GM23338 (cell line): ENCODE results near the gene TFCP2. TPM values are rescaled to one million over a fixed set of nuclear protein-coding genes. Genes with fewer than 3 reads are reported as not detected.

Experiments
- ATAC-seq: fragments of 200-7000 bp; cut with Tn5 transposase; 3 replicates; pipeline ENCODE4 v1.9.1; 2020
- DNase-seq: peaks from one replicate; pipeline ENCODE4 v3.0.0-alpha.2; 2015; ENCODE audit warnings: low spot score
- H2AFZ ChIP-seq: fragments of 200-600 bp; sonication (generic); 2 replicates; pipeline ENCODE4 v1.8.0; 2016; ENCODE audit warnings: antibody characterized with exemption, mild to moderate bottlenecking, moderate library complexity
- H3F3A ChIP-seq: fragments of 200-600 bp; sonication (generic); replicated peaks from 2 replicates; pipeline ENCODE4 v1.8.0; 2017; ENCODE audit warnings: antibody characterized with exemption, mixed run types, low read depth
- H3K27ac ChIP-seq: fragments of 200-600 bp; sonication (generic); 2 replicates; pipeline ENCODE4 v1.6.1; 2016; ENCODE audit warnings: low read depth
- H3K27me3 ChIP-seq: fragments of 200-600 bp; sonication (generic); 2 replicates; pipeline ENCODE4 v1.8.0; 2016; ENCODE audit warnings: mild to moderate bottlenecking, mixed run types, moderate library complexity; ENCODE audit not compliant: insufficient read depth
- H3K36me3 ChIP-seq: fragments of 200-600 bp; sonication (generic); 2 replicates; pipeline ENCODE4 v1.8.0; 2016; ENCODE audit warnings: mild to moderate bottlenecking; ENCODE audit not compliant: insufficient read depth
- H3K4me1 ChIP-seq: fragments of 200-600 bp; sonication (generic); 2 replicates; pipeline ENCODE4 v1.8.0; 2016; ENCODE audit warnings: mild to moderate bottlenecking, moderate library complexity; ENCODE audit not compliant: insufficient read depth
- H3K4me2 ChIP-seq: fragments of 200-600 bp; sonication (generic); 2 replicates; pipeline ENCODE4 v1.7.1; 2017; ENCODE audit warnings: mixed run types
- H3K4me3 ChIP-seq: fragments of 200-600 bp; sonication (generic); 2 replicates; pipeline ENCODE4 v1.6.1; 2016; ENCODE audit warnings: mixed run types
- H3K79me2 ChIP-seq: fragments of 200-600 bp; sonication (generic); replicated peaks from 2 replicates; pipeline ENCODE4 v1.8.0; 2017; ENCODE audit warnings: mild to moderate bottlenecking; ENCODE audit not compliant: insufficient read depth
- H3K9me2 ChIP-seq: fragments of 200-600 bp; sonication (generic); 2 replicates; pipeline ENCODE4 v1.8.0; 2017; ENCODE audit not compliant: insufficient read depth
- H4K20me1 ChIP-seq: fragments of 200-600 bp; sonication (generic); replicated peaks from 2 replicates; pipeline ENCODE4 v1.8.0; 2017; ENCODE audit warnings: mild to moderate bottlenecking; ENCODE audit not compliant: insufficient read depth
- H3K27ac Mint-ChIP-seq: 2 replicates; pipeline ENCODE4 v1.8.0; 2020; ENCODE audit warnings: inconsistent platforms, mild to moderate bottlenecking, moderate library complexity, mixed read lengths
- H3K27me3 Mint-ChIP-seq: 3 replicates; pipeline ENCODE4 v1.8.0; 2022; ENCODE audit warnings: low read depth, mild to moderate bottlenecking, moderate library complexity, mixed read lengths, inconsistent platforms; ENCODE audit not compliant: insufficient read depth, poor library complexity
- H3K36me3 Mint-ChIP-seq: 3 replicates; pipeline ENCODE4 v1.8.0; 2021; ENCODE audit warnings: low read depth, mild to moderate bottlenecking, inconsistent platforms, moderate library complexity, mixed read lengths
- H3K4me1 Mint-ChIP-seq: 3 replicates; pipeline ENCODE4 v1.8.0; 2020; ENCODE audit warnings: mild to moderate bottlenecking, inconsistent platforms, mixed read lengths
- H3K4me3 Mint-ChIP-seq: 3 replicates; pipeline ENCODE4 v1.8.0; 2021; ENCODE audit warnings: moderate library complexity, mild to moderate bottlenecking, inconsistent platforms, mixed read lengths
- H3K9me3 Mint-ChIP-seq: 3 replicates; pipeline ENCODE4 v1.8.0; 2020; ENCODE audit warnings: moderate library complexity, mild to moderate bottlenecking, inconsistent platforms, mixed read lengths
- CREB1 ChIP-seq: fragments of 250-450 bp; sonication (Bioruptor Pico); IDR thresholded peaks from 2 replicates; pipeline ENCODE4 v1.5.0; 2020; ENCODE audit warnings: low read depth, mild to moderate bottlenecking, moderate library complexity
- CTCF ChIP-seq, 2 experiments: fragments of 200-600 bp in 1 of 2; sonication (generic) in 1 of 2; conservative IDR thresholded peaks; 2 replicates each; pipeline versions ENCODE4 v1.5.1 to v1.6.1; 2016 to 2017; ENCODE audit warnings: antibody characterized with exemption in 2 of 2, low read depth in 2 of 2, mild to moderate bottlenecking in 2 of 2, moderate library complexity in 1 of 2
- EZH2 ChIP-seq: fragments of 200-600 bp; sonication (generic); IDR thresholded peaks from one replicate; pipeline ENCODE4 v1.8.0; 2017; ENCODE audit warnings: antibody characterized with exemption, mild to moderate bottlenecking, low read depth; ENCODE audit not compliant: unreplicated experiment
- EZH2phosphoT487 ChIP-seq: fragments of 200-600 bp; sonication (generic); IDR thresholded peaks from one replicate; pipeline ENCODE4 v1.8.1; 2018; ENCODE audit warnings: antibody characterized with exemption; ENCODE audit not compliant: unreplicated experiment
- JUNB ChIP-seq: IDR thresholded peaks from one replicate; pipeline ENCODE4 v1.6.1; 2016; ENCODE audit warnings: antibody characterized with exemption; ENCODE audit not compliant: unreplicated experiment
- NANOG ChIP-seq: IDR thresholded peaks from 2 replicates; pipeline ENCODE4 v1.6.1; 2016; ENCODE audit warnings: antibody characterized with exemption, borderline replicate concordance
- POLR2AphosphoS5 ChIP-seq: IDR thresholded peaks from 2 replicates; pipeline ENCODE4 v1.6.1; 2016; ENCODE audit warnings: antibody characterized with exemption, low read depth
- REST ChIP-seq: IDR thresholded peaks from one replicate; pipeline ENCODE4 v1.6.1; 2018; ENCODE audit warnings: antibody characterized with exemption; ENCODE audit not compliant: unreplicated experiment
- STAT1 ChIP-seq: IDR thresholded peaks from one replicate; pipeline ENCODE4 v1.6.1; 2016; ENCODE audit warnings: antibody characterized with exemption; ENCODE audit not compliant: unreplicated experiment
- ZNF114 ChIP-seq: fragments of 250-450 bp; sonication (Bioruptor Pico); IDR thresholded peaks from 2 replicates; pipeline ENCODE4 v1.5.0; 2020; ENCODE audit warnings: mild to moderate bottlenecking, moderate library complexity
- ZNF331 ChIP-seq: fragments of 250-450 bp; sonication (Bioruptor Pico); IDR thresholded peaks from 2 replicates; pipeline ENCODE4 v1.5.0; 2020; ENCODE audit warnings: low read depth, mild to moderate bottlenecking, moderate library complexity
- polyA plus RNA-seq: library from polyadenylated mRNA; unstranded; fragments of >200 nt; fragmentation: Nextera tagmentation; extraction: Ambion mirVana; gene quantifications from 2 replicates; pipeline ENCODE4 v1.2.1, GENCODE V29; 2016
- total RNA-seq: library from RNA; depleted of rRNA; stranded (reverse); fragments of >200 nt; shearing (Covaris generic); gene quantifications from 2 replicates; pipeline ENCODE4 v1.2.3, GENCODE V29; 2014
- TF ChIP-seq, protein P1 (sequence below): fragments of 250-450 bp; sonication (Bioruptor Pico); IDR thresholded peaks from 2 replicates; pipeline ENCODE4 v1.5.0; 2020; ENCODE audit warnings: mild to moderate bottlenecking, moderate library complexity
- TF ChIP-seq, protein P2 (sequence below): IDR thresholded peaks from 2 replicates; pipeline ENCODE4 v1.6.1; 2016; ENCODE audit warnings: antibody characterized with exemption

TFCP2 gene
- total and polyA plus RNA-seq, 2 experiments from 2014 or later: 15.2 to 30.5 TPM

DNA sequence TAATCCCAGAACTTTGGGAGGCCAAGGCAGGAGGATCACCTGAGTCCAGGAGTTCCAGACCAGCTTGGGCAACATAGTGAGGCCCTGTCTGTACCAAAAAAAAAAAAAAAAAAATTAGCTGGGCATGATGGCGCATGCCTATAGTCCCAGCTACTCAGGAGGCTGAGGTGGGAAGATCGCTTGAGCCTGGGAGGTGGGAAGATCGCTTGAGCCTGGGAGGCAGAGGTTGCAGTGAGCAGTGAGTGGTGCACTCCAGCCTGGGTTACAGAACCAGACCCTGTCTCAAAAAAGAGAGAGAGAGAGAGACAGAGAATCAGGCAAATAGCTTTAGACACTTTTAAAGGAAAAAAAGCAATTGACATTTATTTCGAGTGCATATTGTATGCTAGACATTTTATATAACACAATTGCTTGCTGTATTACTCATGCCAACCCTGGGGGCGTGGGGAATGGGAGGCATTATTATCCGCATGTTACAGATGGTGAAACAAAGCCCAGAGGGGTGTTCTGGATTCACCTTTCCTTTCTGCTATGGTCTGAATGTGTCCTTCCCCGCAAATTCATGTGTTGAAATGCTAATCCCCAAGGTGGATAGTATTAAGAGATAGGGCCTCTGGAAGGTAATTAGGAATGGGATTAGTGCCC, 35.2 kb upstream of the TFCP2 start (continued):
- TF ChIP-seq, protein P1, sequence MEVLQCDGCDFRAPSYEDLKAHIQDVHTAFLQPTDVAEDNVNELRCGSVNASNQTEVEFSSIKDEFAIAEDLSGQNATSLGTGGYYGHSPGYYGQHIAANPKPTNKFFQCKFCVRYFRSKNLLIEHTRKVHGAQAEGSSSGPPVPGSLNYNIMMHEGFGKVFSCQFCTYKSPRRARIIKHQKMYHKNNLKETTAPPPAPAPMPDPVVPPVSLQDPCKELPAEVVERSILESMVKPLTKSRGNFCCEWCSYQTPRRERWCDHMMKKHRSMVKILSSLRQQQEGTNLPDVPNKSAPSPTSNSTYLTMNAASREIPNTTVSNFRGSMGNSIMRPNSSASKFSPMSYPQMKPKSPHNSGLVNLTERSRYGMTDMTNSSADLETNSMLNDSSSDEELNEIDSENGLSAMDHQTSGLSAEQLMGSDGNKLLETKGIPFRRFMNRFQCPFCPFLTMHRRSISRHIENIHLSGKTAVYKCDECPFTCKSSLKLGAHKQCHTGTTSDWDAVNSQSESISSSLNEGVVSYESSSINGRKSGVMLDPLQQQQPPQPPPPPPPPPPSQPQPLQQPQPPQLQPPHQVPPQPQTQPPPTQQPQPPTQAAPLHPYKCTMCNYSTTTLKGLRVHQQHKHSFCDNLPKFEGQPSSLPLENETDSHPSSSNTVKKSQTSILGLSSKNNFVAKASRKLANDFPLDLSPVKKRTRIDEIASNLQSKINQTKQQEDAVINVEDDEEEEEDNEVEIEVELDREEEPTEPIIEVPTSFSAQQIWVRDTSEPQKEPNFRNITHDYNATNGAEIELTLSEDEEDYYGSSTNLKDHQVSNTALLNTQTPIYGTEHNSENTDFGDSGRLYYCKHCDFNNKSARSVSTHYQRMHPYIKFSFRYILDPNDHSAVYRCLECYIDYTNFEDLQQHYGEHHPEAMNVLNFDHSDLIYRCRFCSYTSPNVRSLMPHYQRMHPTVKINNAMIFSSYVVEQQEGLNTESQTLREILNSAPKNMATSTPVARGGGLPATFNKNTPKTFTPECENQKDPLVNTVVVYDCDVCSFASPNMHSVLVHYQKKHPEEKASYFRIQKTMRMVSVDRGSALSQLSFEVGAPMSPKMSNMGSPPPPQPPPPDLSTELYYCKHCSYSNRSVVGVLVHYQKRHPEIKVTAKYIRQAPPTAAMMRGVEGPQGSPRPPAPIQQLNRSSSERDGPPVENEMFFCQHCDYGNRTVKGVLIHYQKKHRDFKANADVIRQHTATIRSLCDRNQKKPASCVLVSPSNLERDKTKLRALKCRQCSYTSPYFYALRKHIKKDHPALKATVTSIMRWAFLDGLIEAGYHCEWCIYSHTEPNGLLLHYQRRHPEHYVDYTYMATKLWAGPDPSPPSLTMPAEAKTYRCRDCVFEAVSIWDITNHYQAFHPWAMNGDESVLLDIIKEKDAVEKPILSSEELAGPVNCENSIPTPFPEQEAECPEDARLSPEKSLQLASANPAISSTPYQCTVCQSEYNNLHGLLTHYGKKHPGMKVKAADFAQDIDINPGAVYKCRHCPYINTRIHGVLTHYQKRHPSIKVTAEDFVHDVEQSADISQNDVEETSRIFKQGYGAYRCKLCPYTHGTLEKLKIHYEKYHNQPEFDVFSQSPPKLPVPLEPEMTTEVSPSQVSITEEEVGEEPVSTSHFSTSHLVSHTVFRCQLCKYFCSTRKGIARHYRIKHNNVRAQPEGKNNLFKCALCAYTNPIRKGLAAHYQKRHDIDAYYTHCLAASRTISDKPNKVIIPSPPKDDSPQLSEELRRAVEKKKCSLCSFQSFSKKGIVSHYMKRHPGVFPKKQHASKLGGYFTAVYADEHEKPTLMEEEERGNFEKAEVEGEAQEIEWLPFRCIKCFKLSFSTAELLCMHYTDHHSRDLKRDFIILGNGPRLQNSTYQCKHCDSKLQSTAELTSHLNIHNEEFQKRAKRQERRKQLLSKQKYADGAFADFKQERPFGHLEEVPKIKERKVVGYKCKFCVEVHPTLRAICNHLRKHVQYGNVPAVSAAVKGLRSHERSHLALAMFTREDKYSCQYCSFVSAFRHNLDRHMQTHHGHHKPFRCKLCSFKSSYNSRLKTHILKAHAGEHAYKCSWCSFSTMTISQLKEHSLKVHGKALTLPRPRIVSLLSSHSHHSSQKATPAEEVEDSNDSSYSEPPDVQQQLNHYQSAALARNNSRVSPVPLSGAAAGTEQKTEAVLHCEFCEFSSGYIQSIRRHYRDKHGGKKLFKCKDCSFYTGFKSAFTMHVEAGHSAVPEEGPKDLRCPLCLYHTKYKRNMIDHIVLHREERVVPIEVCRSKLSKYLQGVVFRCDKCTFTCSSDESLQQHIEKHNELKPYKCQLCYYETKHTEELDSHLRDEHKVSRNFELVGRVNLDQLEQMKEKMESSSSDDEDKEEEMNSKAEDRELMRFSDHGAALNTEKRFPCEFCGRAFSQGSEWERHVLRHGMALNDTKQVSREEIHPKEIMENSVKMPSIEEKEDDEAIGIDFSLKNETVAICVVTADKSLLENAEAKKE: no peak
- no peak for TF ChIP-seq CREB1 (CRISPR knock-in tag)

DNA sequence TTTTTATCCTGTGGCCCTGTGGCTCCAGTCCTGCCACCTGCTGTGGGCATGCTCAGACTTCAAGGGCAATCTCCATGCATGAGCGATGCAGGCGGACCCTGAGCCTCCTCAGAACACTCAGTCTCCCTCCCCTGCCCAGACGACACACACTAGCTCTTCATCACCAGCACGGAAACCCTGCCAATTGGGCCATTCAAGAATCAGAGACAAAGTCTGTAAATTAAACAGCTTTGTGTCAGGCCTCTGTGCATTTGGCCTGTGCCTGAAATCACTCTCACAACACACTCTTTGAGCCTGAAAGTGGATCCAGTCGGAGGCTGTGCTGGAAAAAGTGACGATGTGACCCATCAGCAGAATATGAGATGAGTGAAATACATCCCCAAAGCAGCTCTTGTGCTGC, 32.4 kb upstream of the TFCP2 start:
- Histone ChIP-seq H4K20me1 (no peaks in the 10 kb centered on the region), H3K27me3 (no peaks in the 10 kb centered on the region), H3K4me1 (no peaks in the 10 kb centered on the region), H3K36me3 (no peaks in the 10 kb centered on the region), H3K9me2 (no peaks in the 10 kb centered on the region), H3K27ac (no peak overlapping the region), H3K4me3 (no peak overlapping the region), H3F3A (no peaks in the 10 kb centered on the region), H3K79me2 (no peaks in the 10 kb centered on the region), H2AFZ (no peak overlapping the region), H3K4me2 (no peak overlapping the region)
- DNase-seq (no peak), ATAC-seq (no peak)
- Mint-ChIP-seq H3K27ac (no peak overlapping the region), H3K36me3 (0 out of 3 replicates have a peak, but pooled peaks cover 3% of the 10 kb centered on the region), H3K4me1 (no peaks in the 10 kb centered on the region), H3K9me3 (no peaks in the 10 kb centered on the region), H3K27me3 (no peaks in the 10 kb centered on the region), H3K4me3 (no peak overlapping the region; the same call in 2 of the 3 replicates)
- TF ChIP-seq ZNF331 (CRISPR knock-in tag): no peak
- no peak for TF ChIP-seq JUNB
- TF ChIP-seq NANOG: no peak
- no peak for TF ChIP-seq POLR2AphosphoS5
- no peak for TF ChIP-seq REST
- no peak for TF ChIP-seq CTCF (conservative IDR thresholded peaks at IDR 0.05; ENCODE audit: low read depth in 2 of 2)
- TF ChIP-seq EZH2: no peak
- TF ChIP-seq, protein P2, sequence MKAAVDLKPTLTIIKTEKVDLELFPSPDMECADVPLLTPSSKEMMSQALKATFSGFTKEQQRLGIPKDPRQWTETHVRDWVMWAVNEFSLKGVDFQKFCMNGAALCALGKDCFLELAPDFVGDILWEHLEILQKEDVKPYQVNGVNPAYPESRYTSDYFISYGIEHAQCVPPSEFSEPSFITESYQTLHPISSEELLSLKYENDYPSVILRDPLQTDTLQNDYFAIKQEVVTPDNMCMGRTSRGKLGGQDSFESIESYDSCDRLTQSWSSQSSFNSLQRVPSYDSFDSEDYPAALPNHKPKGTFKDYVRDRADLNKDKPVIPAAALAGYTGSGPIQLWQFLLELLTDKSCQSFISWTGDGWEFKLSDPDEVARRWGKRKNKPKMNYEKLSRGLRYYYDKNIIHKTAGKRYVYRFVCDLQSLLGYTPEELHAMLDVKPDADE: no peak
- no peak for TF ChIP-seq EZH2phosphoT487
- TF ChIP-seq CREB1 (CRISPR knock-in tag): no peak
- TF ChIP-seq ZNF114: no peak
- TF ChIP-seq STAT1: no peak
